Memory B cell (primary cell): ENCODE data around the gene GFOD1.
"Not testable (repeated sequence)": the region's sequence is repeated elsewhere in the genome, so short reads cannot be mapped to it uniquely, and the experiment has no call there.

Experiments
- ATAC-seq: fragments of 150-1000 bp; cut with Tn5 transposase; 2 replicates; pipeline ENCODE4 v1.10.0; 2021; ENCODE audit warnings: low read depth, mild to moderate bottlenecking, moderate library complexity
- DNase-seq, 2 donors: peaks; one replicate each; pipeline ENCODE4 v3.0.0; 2022; ENCODE audit warnings: low spot score in 2 of 2
- H3K27ac Mint-ChIP-seq: one replicate; pipeline ENCODE4 v1.8.0; 2022; ENCODE audit warnings: mild to moderate bottlenecking, moderate library complexity, mixed read lengths
- H3K27me3 Mint-ChIP-seq: one replicate; pipeline ENCODE4 v1.8.0; 2022; ENCODE audit warnings: mixed read lengths
- H3K36me3 Mint-ChIP-seq: one replicate; pipeline ENCODE4 v1.8.0; 2022; ENCODE audit warnings: mild to moderate bottlenecking, mixed read lengths
- H3K4me1 Mint-ChIP-seq: one replicate; pipeline ENCODE4 v1.8.0; 2022; ENCODE audit warnings: mixed read lengths
- H3K4me3 Mint-ChIP-seq: one replicate; pipeline ENCODE4 v1.8.0; 2022; ENCODE audit warnings: mild to moderate bottlenecking, moderate library complexity, mixed read lengths
- H3K9me3 Mint-ChIP-seq: one replicate; pipeline ENCODE4 v1.8.0; 2022; ENCODE audit warnings: mixed read lengths

GFOD1 gene

DNA sequence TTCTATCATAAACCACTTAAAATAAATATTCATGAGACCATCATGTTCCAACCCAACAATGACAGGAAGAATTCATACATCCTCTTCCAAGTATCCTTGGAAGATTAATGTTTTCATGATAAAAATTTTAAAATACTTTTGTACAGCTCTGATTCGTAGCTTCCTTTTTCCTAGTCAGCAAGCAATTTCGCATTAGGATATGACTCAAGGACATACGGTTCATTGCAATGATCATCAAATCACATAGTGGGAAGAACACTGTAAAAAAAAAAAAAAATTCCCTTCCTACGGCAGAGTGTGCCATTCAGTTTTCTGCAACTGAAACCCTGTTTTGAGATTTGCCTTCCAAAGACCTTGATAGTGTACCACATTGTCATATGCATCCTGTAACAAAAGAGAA lies 35.3 kb upstream of the GFOD1 start:
- H3K36me3 Mint-ChIP-seq, result no peaks in the 10 kb centered on the region
- ATAC-seq, result no peak
- no peaks in the 10 kb centered on the region for H3K9me3 Mint-ChIP-seq
- H3K27ac Mint-ChIP-seq, result no peak overlapping the region
- no peaks in the 10 kb centered on the region for H3K27me3 Mint-ChIP-seq
- DNase-seq, result no peak
- H3K4me1 Mint-ChIP-seq, result peaks cover 16% of the 10 kb centered on the region
- no peak overlapping the region for H3K4me3 Mint-ChIP-seq

DNA sequence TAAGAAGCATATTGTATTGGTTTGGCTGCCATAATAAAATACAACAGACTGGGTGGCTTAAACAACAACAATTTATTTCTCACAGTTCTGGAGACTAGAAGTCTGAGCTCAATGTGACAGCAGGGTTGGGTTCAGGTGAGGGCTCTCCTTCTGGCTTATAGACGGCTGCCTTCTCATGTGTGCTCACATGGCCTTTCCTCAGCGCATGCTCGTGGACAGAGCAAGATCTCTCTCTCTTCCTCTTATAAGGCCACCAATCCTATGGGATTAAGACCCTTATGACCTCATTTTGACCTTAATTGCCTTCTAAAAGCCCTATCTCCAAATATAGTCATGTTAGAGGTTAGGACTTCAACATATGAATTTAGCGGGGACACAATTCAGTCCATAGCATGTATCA lies 32.4 kb upstream of the GFOD1 start:
- Mint-ChIP-seq H3K4me1 (peaks cover 2% of the 10 kb centered on the region), H3K9me3 (no peaks in the 10 kb centered on the region), H3K4me3 (no peak overlapping the region), H3K27me3 (peaks cover 2% of the 10 kb centered on the region), H3K27ac (no peak overlapping the region), H3K36me3 (no peaks in the 10 kb centered on the region)
- no peak for DNase-seq
- ATAC-seq, result no peak

DNA sequence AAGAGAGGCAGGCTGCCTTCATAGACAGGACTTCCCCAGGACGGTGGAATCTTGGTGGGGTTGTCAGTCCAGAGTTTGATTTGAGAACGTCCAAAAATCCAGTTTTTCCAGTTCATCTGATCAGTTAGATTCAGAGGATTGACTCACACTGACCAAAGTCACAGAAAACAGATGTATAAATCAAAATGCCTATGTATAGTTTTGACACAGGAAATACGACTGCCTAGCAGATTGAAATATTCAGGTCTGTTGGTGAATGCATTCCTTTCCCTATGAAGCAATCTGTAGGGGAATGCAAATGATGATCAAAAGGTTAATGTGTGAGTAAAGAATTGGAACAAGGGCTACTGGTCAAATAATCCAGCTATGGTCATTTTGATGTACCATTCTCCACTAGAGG lies 29.7 kb upstream of the GFOD1 start:
- no peak overlapping the region for H3K4me3 Mint-ChIP-seq
- ATAC-seq, result no peak
- no peak overlapping the region for H3K27ac Mint-ChIP-seq
- peaks cover 2% of the 10 kb centered on the region for H3K4me1 Mint-ChIP-seq
- H3K36me3 Mint-ChIP-seq, result no peaks in the 10 kb centered on the region
- no peaks in the 10 kb centered on the region for H3K9me3 Mint-ChIP-seq
- peaks cover 2% of the 10 kb centered on the region for H3K27me3 Mint-ChIP-seq
- DNase-seq, result no peak

DNA sequence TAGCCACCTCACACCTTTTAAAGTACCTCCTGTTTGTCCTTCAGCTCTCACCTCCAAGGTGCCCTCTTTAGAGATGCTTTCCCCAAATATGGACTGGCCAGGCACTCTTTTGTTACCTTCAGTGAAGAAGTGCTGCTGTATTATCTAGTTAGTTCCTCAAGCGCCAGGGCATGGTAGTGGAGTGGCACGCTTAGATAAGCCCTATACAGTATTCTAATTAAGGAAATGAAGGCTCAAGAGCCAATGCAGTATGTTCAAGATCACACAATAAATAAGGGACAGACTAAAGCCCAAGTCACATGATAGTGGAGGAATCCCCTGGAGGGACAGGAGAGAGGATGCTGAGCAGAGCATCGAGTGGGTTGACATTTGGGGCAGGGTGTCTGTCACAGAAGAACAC lies 28.5 kb upstream of the GFOD1 start:
- peaks cover 2% of the 10 kb centered on the region for H3K27me3 Mint-ChIP-seq
- H3K36me3 Mint-ChIP-seq, result no peaks in the 10 kb centered on the region
- H3K4me1 Mint-ChIP-seq, result no peaks in the 10 kb centered on the region
- DNase-seq (no peak), ATAC-seq (no peak)
- no peak overlapping the region for H3K4me3 Mint-ChIP-seq
- H3K27ac Mint-ChIP-seq, result no peak overlapping the region
- H3K9me3 Mint-ChIP-seq, result no peaks in the 10 kb centered on the region

DNA sequence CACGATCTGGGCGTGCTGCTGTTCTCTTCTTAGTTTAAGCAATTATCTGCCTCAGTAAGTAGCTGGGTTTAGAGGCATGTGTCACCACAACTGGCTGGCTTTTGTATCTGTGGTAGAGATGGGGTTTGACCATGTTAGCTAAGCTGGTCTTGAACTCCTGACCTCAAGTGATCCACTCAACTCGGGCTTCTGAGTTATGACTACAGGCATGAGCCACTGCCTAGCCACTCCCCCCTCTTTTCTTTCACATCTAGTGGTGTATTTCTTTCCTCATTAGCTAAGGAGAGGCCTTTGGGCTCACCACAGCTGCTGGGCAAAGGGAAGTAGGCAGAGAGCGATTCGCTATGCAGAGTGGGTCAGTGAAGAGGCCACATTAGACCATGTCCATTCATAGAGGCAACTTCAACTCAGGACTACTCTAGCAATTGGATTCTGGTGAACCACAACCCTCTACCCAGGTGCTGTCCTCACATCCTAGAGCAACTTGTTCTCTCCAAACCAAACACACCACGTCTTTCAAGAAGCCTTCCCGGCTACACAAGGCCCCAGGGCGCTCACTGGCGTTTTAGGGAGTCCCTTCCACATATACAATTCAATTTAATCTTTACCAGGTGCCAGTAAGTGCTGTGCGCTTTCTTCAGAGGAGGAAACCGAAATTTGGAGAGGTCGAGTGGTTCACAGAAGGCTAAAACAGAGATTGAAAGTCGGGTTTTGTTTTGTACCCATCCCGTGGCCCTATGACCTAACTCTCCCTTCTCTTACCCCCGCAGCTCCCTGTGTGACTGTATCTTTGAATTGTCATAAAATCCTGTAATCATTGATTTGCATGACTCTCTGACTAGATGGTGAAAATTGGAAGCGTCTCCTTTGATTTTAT lies 26.5 kb upstream of the GFOD1 start:
- no peak for ATAC-seq
- no peaks in the 10 kb centered on the region for H3K9me3 Mint-ChIP-seq
- no peak for DNase-seq
- no peak overlapping the region for H3K4me3 Mint-ChIP-seq
- H3K27ac Mint-ChIP-seq, result no peak overlapping the region
- H3K36me3 Mint-ChIP-seq, result no peaks in the 10 kb centered on the region
- H3K4me1 Mint-ChIP-seq, result no peaks in the 10 kb centered on the region
- H3K27me3 Mint-ChIP-seq, result peaks cover 2% of the 10 kb centered on the region

DNA sequence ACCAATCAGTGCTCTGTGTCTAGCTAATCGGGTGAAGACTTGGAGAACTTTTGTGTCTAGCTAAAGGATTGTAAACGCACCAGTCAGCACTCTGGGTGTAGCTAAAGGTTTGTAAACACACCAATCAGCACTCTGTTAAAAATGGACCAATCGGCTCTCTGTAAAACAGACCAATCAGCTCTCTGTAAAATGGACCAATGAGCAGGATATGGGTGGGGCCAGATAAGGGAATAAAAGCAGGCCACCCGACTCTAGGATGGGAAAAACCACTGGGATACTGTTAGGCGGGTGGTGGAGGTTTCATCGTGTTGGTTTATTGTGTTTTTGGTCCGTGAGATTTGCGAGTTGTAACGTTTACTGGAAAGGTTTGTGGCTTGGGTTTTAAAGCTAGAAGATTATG lies 25.5 kb upstream of the GFOD1 start:
- Mint-ChIP-seq H3K27ac (no peak overlapping the region), H3K36me3 (no peaks in the 10 kb centered on the region), H3K4me3 (no peak overlapping the region), H3K9me3 (no peaks in the 10 kb centered on the region), H3K27me3 (peaks cover 2% of the 10 kb centered on the region), H3K4me1 (no peaks in the 10 kb centered on the region)
- DNase-seq (no peak), ATAC-seq (no peak)

DNA sequence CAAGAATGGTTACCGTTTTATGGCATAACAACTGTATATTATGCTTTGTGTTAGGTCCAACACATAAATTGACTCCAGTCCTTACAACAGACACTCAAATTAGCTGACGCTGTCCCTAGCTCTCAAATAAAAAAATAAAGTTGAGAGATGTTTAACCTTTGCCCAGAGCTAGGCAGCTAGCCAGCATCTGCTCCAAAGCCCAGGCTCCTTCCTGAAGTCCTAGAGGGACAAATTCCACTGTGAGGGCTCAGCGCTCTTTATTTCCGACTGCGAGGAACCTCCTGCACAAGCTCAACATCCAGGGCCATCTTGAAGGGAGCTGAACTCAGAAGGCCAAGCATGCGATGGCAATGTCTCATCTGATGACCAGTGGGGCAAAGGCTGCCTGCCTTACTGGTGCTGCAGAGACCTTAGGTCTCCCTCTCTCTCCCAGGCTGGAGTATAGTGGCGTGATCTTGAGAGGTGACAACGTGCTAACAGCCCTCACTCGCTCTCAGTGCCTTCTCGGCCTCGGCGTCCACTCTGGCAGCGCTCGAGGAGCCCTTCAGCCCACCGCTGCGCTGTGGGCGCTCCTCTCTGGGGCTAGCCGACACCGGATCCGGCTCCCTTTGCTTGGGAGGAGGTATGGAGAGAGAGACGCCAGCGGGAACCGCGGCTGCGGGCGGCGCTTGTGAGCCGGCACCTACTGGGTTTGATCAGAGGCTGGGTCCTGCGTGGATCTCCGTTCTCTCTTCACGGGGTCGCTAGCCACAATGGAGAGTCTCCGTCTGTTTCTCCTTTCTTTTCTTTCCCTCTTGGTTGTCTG lies 24.7 kb upstream of the GFOD1 start:
- no peak for ATAC-seq
- no peak for DNase-seq
- Mint-ChIP-seq H3K9me3 (no peaks in the 10 kb centered on the region), H3K36me3 (no peaks in the 10 kb centered on the region), H3K4me3 (no peak overlapping the region), H3K27ac (no peak overlapping the region), H3K4me1 (no peaks in the 10 kb centered on the region), H3K27me3 (peaks cover 2% of the 10 kb centered on the region)

DNA sequence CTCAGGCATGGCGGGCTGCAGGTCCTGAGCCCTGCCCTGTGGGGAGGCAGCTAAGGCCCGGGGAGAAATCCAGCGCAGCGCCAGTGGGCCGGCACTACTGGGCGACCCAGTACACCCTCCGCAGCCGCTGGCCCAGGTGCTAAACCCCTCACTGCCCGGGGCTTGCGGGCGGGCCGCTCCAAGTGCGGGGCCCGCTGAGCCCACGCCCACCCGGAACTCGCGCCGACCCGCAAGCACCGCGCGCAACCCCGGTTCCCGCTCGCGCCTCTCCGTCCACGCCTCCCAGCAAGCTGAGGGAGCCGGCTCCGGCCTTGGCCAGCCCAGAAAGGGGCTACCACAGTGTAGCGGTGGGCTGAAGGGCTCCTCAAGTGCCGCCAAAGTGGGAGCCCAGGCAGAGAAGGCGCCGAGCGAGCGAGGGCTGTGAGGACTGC lies 23.8 kb upstream of the GFOD1 start:
- not testable (repeated sequence) for H3K4me3 Mint-ChIP-seq, H3K36me3 Mint-ChIP-seq, H3K9me3 Mint-ChIP-seq, H3K4me1 Mint-ChIP-seq, ATAC-seq, H3K27ac Mint-ChIP-seq, DNase-seq, H3K27me3 Mint-ChIP-seq

DNA sequence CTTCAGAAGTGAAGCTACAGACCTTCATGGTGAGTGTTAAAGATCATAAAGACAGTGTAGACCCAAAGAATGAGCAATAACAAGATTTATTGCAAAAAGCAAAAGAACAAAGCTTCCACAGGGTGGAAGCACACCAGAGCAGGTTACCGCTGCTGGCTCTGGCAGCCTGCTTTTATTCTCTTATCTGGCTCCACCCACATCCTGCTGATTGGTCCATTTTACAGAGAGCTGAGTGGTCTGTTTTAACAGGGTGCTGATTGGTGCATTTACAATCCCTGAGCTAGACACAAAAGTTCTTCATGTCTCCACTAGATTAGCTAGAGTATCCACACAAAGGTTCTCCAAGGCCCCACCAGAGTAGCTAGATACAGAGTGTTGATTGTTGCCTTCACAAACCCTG lies 23.0 kb upstream of the GFOD1 start:
- ATAC-seq, H3K27ac Mint-ChIP-seq, H3K27me3 Mint-ChIP-seq, H3K4me3 Mint-ChIP-seq, H3K9me3 Mint-ChIP-seq, DNase-seq, H3K36me3 Mint-ChIP-seq, H3K4me1 Mint-ChIP-seq: not testable (repeated sequence)

DNA sequence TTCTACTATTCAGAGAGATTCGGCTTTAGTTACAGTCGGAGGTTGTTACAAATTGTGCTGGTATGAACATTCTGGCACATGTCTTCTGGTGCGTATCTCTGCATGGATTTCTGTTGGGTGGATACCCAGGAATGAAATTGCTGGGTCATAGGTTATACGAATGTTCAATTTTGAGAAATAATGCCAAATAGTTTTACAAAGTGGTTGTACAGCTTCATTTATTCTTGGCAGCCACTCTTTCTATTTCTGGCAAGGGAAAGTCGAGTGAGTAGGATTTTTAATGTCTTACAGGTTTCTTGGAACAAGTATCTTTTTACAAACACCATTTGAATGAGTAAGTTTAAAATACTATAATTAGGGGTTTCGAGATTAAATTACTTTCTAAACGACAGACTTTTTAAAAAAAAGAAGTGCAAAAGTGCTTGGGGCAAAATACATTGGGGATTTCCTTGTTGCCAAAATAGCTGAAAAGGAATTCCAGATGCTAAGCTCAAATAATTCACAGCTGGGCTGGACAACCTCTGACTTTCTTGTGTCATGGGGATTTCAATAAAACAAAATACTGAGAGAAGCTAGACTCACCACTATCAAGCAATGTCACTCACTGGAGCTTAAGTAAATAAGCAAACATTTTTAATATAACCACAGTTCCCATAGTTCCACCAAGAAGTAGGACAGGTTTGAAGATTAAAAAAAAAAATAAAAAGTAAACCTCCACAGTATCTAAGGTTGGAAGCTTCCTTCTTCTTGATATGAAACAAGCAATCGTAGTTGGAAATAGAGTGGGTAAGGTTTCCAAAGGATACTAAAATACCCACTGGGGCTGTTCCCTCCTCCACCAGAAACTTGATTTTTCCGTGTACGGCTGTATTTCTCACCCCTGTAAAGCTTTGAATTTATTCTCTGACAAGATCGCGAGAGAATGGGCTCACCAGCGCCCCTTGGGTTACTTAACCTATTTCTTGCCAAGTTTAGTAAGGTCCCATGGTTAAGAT lies 21.6 kb upstream of the GFOD1 start:
- Mint-ChIP-seq H3K4me3 (no peak overlapping the region), H3K36me3 (no peaks in the 10 kb centered on the region), H3K4me1 (no peaks in the 10 kb centered on the region), H3K27me3 (no peaks in the 10 kb centered on the region), H3K9me3 (no peaks in the 10 kb centered on the region), H3K27ac (no peak overlapping the region)
- no peak for DNase-seq
- ATAC-seq, result no peak

DNA sequence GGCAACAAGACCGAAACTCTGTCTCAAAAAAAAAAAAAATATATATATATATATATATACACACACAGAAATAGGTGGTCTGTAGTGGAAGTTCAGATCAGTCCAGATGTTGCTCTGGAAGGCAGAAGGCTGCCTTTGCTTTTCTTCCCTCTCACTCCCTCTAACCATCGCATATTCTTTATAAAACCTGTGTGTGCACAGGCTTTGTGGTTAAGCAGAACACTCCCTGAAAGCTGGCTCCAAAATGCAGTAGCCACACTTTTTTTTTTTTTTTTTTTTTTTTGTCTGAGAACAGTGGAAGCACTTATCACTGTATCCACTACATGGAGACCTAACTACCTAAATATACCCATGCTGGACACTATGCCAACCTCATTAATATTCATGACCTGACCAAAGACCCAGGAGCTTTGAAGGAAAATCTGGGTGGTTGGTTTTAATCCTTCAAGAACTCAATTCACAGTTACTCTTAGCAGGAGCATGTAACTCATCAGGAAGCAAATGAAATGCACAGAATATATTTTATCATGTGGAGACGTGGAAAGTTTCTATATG lies 20.0 kb upstream of the GFOD1 start:
- Mint-ChIP-seq H3K9me3 (no peaks in the 10 kb centered on the region), H3K4me3 (no peak overlapping the region), H3K27me3 (no peaks in the 10 kb centered on the region), H3K36me3 (no peaks in the 10 kb centered on the region), H3K27ac (no peak overlapping the region), H3K4me1 (no peaks in the 10 kb centered on the region)
- no peak for ATAC-seq
- no peak for DNase-seq

DNA sequence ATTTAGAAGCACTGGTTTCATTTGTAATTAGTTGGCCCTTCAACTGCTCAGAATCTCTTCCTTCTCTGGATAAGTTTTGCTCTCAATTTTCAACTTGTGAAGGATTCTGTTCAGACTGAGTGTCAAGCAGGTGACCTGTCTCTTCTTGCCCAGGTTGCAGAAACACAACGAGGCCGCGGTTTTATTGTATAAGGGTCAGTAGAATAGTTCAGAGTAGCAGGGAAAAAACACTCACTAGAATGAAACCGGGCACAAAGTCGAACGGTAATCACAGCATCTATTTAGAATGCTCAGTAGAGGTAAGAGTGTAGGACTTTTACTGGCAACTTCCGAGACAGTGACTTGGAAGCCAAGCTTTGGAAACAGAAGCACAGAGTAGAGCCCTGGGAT lies 17.9 kb upstream of the GFOD1 start:
- no peak overlapping the region for H3K27ac Mint-ChIP-seq
- no peaks in the 10 kb centered on the region for H3K4me1 Mint-ChIP-seq
- no peak overlapping the region for H3K4me3 Mint-ChIP-seq
- no peaks in the 10 kb centered on the region for H3K27me3 Mint-ChIP-seq
- no peaks in the 10 kb centered on the region for H3K36me3 Mint-ChIP-seq
- no peak for DNase-seq
- ATAC-seq, result no peak
- H3K9me3 Mint-ChIP-seq, result no peaks in the 10 kb centered on the region

DNA sequence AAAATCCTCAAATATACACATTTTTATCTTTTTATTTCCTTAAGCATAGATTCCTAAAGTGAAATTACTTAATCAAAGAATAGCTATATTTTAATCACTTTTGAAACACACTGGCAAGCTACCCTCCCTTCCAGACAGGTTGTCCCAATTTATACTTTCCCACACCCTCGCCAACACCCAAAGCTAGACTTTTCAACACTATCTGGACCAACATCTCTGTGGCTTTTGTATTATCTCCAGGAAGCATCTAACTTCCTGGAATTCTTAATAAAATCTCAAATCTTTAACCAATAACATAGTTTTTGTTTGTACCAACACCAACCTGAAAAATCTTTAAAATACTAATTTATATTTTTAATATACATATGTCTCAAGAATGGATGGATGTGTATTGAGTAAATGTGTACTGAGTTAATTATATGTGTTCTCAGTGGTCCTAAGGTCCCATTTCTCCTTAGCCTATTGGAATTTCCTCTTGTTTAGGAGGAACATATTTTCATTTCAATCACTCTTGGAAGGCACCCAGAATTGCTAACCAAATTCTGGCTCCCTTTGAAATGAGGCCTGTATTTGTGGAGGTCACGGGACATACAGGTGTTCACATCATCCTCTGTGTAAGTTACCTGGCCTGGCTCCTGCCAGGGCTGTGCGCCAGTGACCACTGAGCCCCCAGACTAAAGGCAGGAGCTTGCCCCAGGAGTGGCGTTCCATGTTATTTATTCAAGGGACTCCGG lies 17.4 kb upstream of the GFOD1 start:
- H3K9me3 Mint-ChIP-seq, result no peaks in the 10 kb centered on the region
- no peaks in the 10 kb centered on the region for H3K4me1 Mint-ChIP-seq
- no peak for DNase-seq
- H3K4me3 Mint-ChIP-seq, result no peak overlapping the region
- H3K27me3 Mint-ChIP-seq, result no peaks in the 10 kb centered on the region
- H3K27ac Mint-ChIP-seq, result no peak overlapping the region
- H3K36me3 Mint-ChIP-seq, result no peaks in the 10 kb centered on the region
- ATAC-seq, result no peak
